HG03558 (cell line): ENCODE measurements around the gene FKBP10.
"Not testable (repeated sequence)": the region's sequence is repeated elsewhere in the genome, so short reads cannot be mapped to it uniquely, and the experiment has no call there.

ENCODE experiments used
- ATAC-seq: cut with Tn5 transposase; IDR thresholded peaks from one replicate; pipeline ENCODE4 v1.9.1; 2021; ENCODE audit warnings: moderate number of reproducible peaks; ENCODE audit not compliant: unreplicated experiment; ENCODE audit errors: extremely low read depth

Gene FKBP10

GRCh38 chr17:41835800-41836549 is 23.2 kb downstream of the FKBP10 start, which contains the start of gene NT5C3B:
TSS of gene NT5C3B (minus strand) at chr17:41836232. CDS start at chr17:41836193, 39 bp downstream.
- ATAC-seq, result no peak

- ATAC-seq, result no peak
Measured at GRCh38 chr17:41836550-41837196, 23.9 kb downstream of the FKBP10 start.

- ATAC-seq, result no peak
Measured at GRCh38 chr17:41837761-41838538, 25.1 kb downstream of the FKBP10 start, which contains the start of gene KLHL10. TSS of gene KLHL10 (plus strand) at chr17:41837825. CDS start at chr17:41837933, 108 bp downstream.

GRCh38 chr17:41839448-41839847 is 26.6 kb downstream of the FKBP10 start:
- not testable (repeated sequence) for ATAC-seq

- not testable (repeated sequence) for ATAC-seq
Measured at GRCh38 chr17:41840781-41841180, 28.0 kb downstream of the FKBP10 start.

- ATAC-seq, result no peak
Measured at GRCh38 chr17:41844971-41845370, 32.2 kb downstream of the FKBP10 start.

- ATAC-seq, result no peak
Measured at GRCh38 chr17:41848788-41849187, 36.0 kb downstream of the FKBP10 start.

- ATAC-seq, result no peak
Measured at GRCh38 chr17:41849251-41849990, 36.6 kb downstream of the FKBP10 start.

- ATAC-seq, result not testable (repeated sequence)
Measured at GRCh38 chr17:41851382-41851781, 38.6 kb downstream of the FKBP10 start.

GRCh38 chr17:41860254-41860931 is 47.6 kb downstream of the FKBP10 start:
- ATAC-seq, result no peak

GRCh38 chr17:41863074-41863848 is 50.5 kb downstream of the FKBP10 start:
- ATAC-seq, result no peak

GRCh38 chr17:41864498-41864835 is 51.7 kb downstream of the FKBP10 start:
- no peak for ATAC-seq

GRCh38 chr17:41864836-41865595 is 52.2 kb downstream of the FKBP10 start, which contains the start of gene KLHL11:
TSS of gene KLHL11 (minus strand) at chr17:41865423. CDS start at chr17:41865370, 53 bp downstream.
- peak; percentile 45 for ATAC-seq

GRCh38 chr17:41865596-41865893 is 52.7 kb downstream of the FKBP10 start:
- ATAC-seq, result no peak

- ATAC-seq, result no peak
Measured at GRCh38 chr17:41868568-41868967, 55.8 kb downstream of the FKBP10 start.

GRCh38 chr17:41869426-41869825 is 56.6 kb downstream of the FKBP10 start:
- no peak for ATAC-seq

GRCh38 chr17:41870097-41870496 is 57.3 kb downstream of the FKBP10 start:
- ATAC-seq, result no peak

- no peak for ATAC-seq
Measured at GRCh38 chr17:41870627-41871026, 57.8 kb downstream of the FKBP10 start.
